Measurements from ENCODE around the gene PIK3IP1. TPM values are rescaled to one million over a fixed set of nuclear protein-coding genes. Genes with fewer than 3 reads are reported as not detected.

The PIK3IP1 gene
- total RNA-seq, 1 experiment from 2014 or later: 0.87 TPM

- Histone ChIP-seq H3K56ac (ENCODE audit: insufficient read length, low read depth, low read length) (no peak overlapping the region), H2BK20ac (ENCODE audit: low read depth, low read length, poor library complexity, severe bottlenecking) (no peak overlapping the region), H2BK5ac (ENCODE audit: insufficient read length, low read length) (no peak overlapping the region), H3K4ac (ENCODE audit: low read depth, low read length) (no peak overlapping the region), H3K79me2 (ENCODE audit: insufficient read depth, low read length) (no peaks in the 10 kb centered on the region), H3K23ac (ENCODE audit: insufficient read length, low read depth, low read length) (no peak overlapping the region), H3K27me3 (ENCODE audit: insufficient read depth, low read length) (no peaks in the 10 kb centered on the region), H3K23me2 (ENCODE audit: insufficient read length, low read depth, low read length, poor library complexity, severe bottlenecking) (no peaks in the 10 kb centered on the region), H3K79me1 (ENCODE audit: insufficient read depth, low read depth, low read length, poor library complexity, severe bottlenecking) (no peaks in the 10 kb centered on the region), H3K14ac (ENCODE audit: insufficient read depth, low read length) (no peak overlapping the region), H3T11ph (ENCODE audit: low read length) (no peak overlapping the region), H3K9ac (ENCODE audit: extremely low read depth, insufficient read length, low read length) (no peak overlapping the region), H4K91ac (ENCODE audit: insufficient read length, low read depth, low read length) (no peak overlapping the region), H4K20me1 (ENCODE audit: control insufficient read depth, insufficient read depth, insufficient read length) (no peaks in the 10 kb centered on the region), H4K5ac (ENCODE audit: insufficient read length, low read depth, low read length) (no peak overlapping the region), H2BK15ac (ENCODE audit: low read depth, low read length) (no peak overlapping the region), H3K4me1 (ENCODE audit: insufficient read depth, low read length) (no peaks in the 10 kb centered on the region), H3K18ac (ENCODE audit: insufficient read length, low read depth, low read length) (no peak overlapping the region), H2BK12ac (ENCODE audit: insufficient read length, low read depth, low read length) (no peak overlapping the region), H2AK5ac (ENCODE audit: insufficient read length, low read length) (no peak overlapping the region), H3K4me2 (ENCODE audit: insufficient read depth, insufficient read length, low read length) (no peak overlapping the region), H2BK120ac (ENCODE audit: low read depth, low read length, poor library complexity, severe bottlenecking) (no peak overlapping the region), H4K8ac (replicated peaks; ENCODE audit: insufficient read length, low read depth, low read length) (no peak overlapping the region), H3K9me3 (ENCODE audit: control insufficient read depth, low read depth, low read length) (no peaks in the 10 kb centered on the region), H3K27ac (ENCODE audit: insufficient read length, low read depth, low read length) (no peak overlapping the region), H2AFZ (ENCODE audit: low read length) (no peak overlapping the region)
- no CpG with 5 or more reads among the region's 3 CpGs for WGBS (ENCODE audit: extremely low coverage, insufficient read length, low lambda C conversion rate)
- peaks cover 0 to 8% of the 10 kb centered on the region in 2 experiments; a peak in 2 of 4 replicates for H3K4me1 Mint-ChIP-seq
- peaks cover 16 to 56% (median 47%) of the 10 kb centered on the region in 3 experiments; a peak in 6 of 7 replicates for H3K36me3 Mint-ChIP-seq (ENCODE audit: insufficient read depth in 1 of 3, low read depth in 3 of 3)
- H3K27me3 Mint-ChIP-seq (ENCODE audit: low read depth): no peaks in the 10 kb centered on the region
- H3K9me3 Mint-ChIP-seq: no peaks in the 10 kb centered on the region
- DNase-seq: no peak
- no peak overlapping the region for H3K4me3 Mint-ChIP-seq
- no peak overlapping the region for H3K27ac Mint-ChIP-seq
- no peak for TF ChIP-seq CTCF (conservative IDR thresholded peaks at IDR 0.05)
These were observed 31.8 kb downstream of the PIK3IP1 start for GRCh38 chr22:31260474-31260856.
